Endothelial cell of umbilical vein (primary cell): ENCODE data around the gene CDC26. TPM values are rescaled to one million over a fixed set of nuclear protein-coding genes. Genes with fewer than 3 reads are reported as not detected.

ENCODE experiments used
- BruUV-seq: library from RNA; stranded (reverse); fragments of 400-500 nt; replicated peaks from 2 replicates; lab custom pipeline; 2021; lab: Mats Ljungman, UMichigan
- CTCF ChIA-PET: fragments of 300-600, 350-600 bp; sonication (Branson Sonifier 250); formaldehyde crosslinking; loops from one replicate; lab custom pipeline; 2021; ENCODE audit warnings: antibody characterized with exemption, inconsistent platforms; lab: Charles Lee
- POLR2A ChIA-PET: fragments of 300-600, 350-600 bp; sonication (Branson Sonifier 250); formaldehyde crosslinking; loops from one replicate; lab custom pipeline; 2021; ENCODE audit warnings: antibody characterized with exemption, inconsistent platforms; lab: Charles Lee
- DNase-seq: peaks from one replicate; pipeline ENCODE4 v3.0.0-alpha.2; 2011; ENCODE audit warnings: low read depth, low spot score
- FAIRE-seq: peaks from 2 replicates; lab custom pipeline; 2011; peaks lifted over from hg19 to GRCh38; lab: Jason Lieb, UNC
- H2AFZ ChIP-seq: 2 replicates; pipeline ENCODE4 v1.6.0; 2012; ENCODE audit warnings: low read depth, low read length, control low read depth, inconsistent platforms
- H3K27ac ChIP-seq: 2 replicates; pipeline ENCODE4 v1.5.1; 2011; ENCODE audit warnings: low read depth, mild to moderate bottlenecking, control low read depth, low read length, moderate library complexity; ENCODE audit not compliant: insufficient read depth
- H3K27me3 ChIP-seq, 2 experiments: 2 replicates each; pipeline versions ENCODE4 v1.6.0 to v1.6.1; 2011; ENCODE audit warnings: low read length in 2 of 2, mixed read lengths in 1 of 2; ENCODE audit not compliant: control insufficient read depth in 2 of 2, insufficient read depth in 2 of 2
- H3K36me3 ChIP-seq, 2 experiments: 2 replicates in 1 of 2; 3 replicates in 1 of 2; pipeline ENCODE4 v1.5.1; 2011; ENCODE audit warnings: low read length in 2 of 2, mild to moderate bottlenecking in 1 of 2, moderate library complexity in 1 of 2; ENCODE audit not compliant: control insufficient read depth in 2 of 2, insufficient read depth in 2 of 2; ENCODE audit errors: extremely low read depth in 1 of 2
- H3K4me1 ChIP-seq: 3 replicates; pipeline ENCODE4 v1.5.1; 2011; ENCODE audit warnings: mild to moderate bottlenecking, low read length; ENCODE audit not compliant: control insufficient read depth, insufficient read depth; ENCODE audit errors: extremely low read depth
- H3K4me2 ChIP-seq: 2 replicates; pipeline ENCODE4 v1.6.1; 2011; ENCODE audit warnings: low read length, control low read depth, mixed read lengths; ENCODE audit not compliant: insufficient read depth
- H3K4me3 ChIP-seq, 3 experiments: fragments of 200-600 bp in 1 of 3; sonication (generic), shearing (Covaris generic) in 1 of 3; replicated peaks in 1 of 3; 2 replicates each; pipeline ENCODE4 v1.5.1; 2011 to 2016; ENCODE audit warnings: control low read depth in 3 of 3, low read length in 3 of 3, mild to moderate bottlenecking in 2 of 3, inconsistent platforms in 1 of 3, low read depth in 1 of 3, moderate library complexity in 1 of 3; ENCODE audit not compliant: insufficient read depth in 1 of 3
- H3K79me2 ChIP-seq: 2 replicates; pipeline ENCODE4 v1.6.0; 2012; ENCODE audit warnings: low read length, inconsistent platforms; ENCODE audit not compliant: control insufficient read depth, insufficient read depth
- H3K9ac ChIP-seq: replicated peaks from 2 replicates; pipeline ENCODE3; 2011; ENCODE audit warnings: low read length, control low read depth; ENCODE audit not compliant: insufficient read depth; ENCODE audit errors: extremely low read depth
- H3K9me1 ChIP-seq: replicated peaks from 3 replicates; pipeline ENCODE4 v1.6.0; 2011; ENCODE audit warnings: mild to moderate bottlenecking, low read length; ENCODE audit not compliant: control insufficient read depth, insufficient read depth; ENCODE audit errors: extremely low read depth
- H3K9me3 ChIP-seq: replicated peaks from 2 replicates; pipeline ENCODE4 v1.5.1; 2012; ENCODE audit warnings: low read length, inconsistent platforms; ENCODE audit not compliant: control insufficient read depth, insufficient read depth
- H4K20me1 ChIP-seq: replicated peaks from 2 replicates; pipeline ENCODE3; 2011; ENCODE audit warnings: mild to moderate bottlenecking, low read length; ENCODE audit not compliant: control insufficient read depth, insufficient read depth; ENCODE audit errors: extremely low read depth
- CTCF ChIP-seq, 2 donors: IDR thresholded peaks; 1 replicate in 1 of 2; 2 replicates in 1 of 2; pipeline ENCODE4 v1.5.1; 2011; ENCODE audit warnings: low read length in 2 of 2, mild to moderate bottlenecking in 2 of 2, moderate library complexity in 2 of 2, control low read depth in 1 of 2, inconsistent platforms in 1 of 2, low read depth in 1 of 2; ENCODE audit not compliant: insufficient read depth in 1 of 2; ENCODE audit errors: extremely low read depth in 1 of 2
- EZH2 ChIP-seq: IDR thresholded peaks from 2 replicates; pipeline ENCODE4 v1.6.1; 2012; ENCODE audit warnings: borderline replicate concordance, low read depth, mild to moderate bottlenecking, moderate library complexity, low read length, inconsistent platforms; ENCODE audit not compliant: severe bottlenecking
- FOS ChIP-seq: IDR thresholded peaks from 2 replicates; pipeline ENCODE4 v1.6.1; 2011; ENCODE audit warnings: mild to moderate bottlenecking, low read length, moderate library complexity, borderline replicate concordance; ENCODE audit not compliant: insufficient read depth
- GATA2 ChIP-seq: IDR thresholded peaks from 2 replicates; pipeline ENCODE4 v1.7.0; 2011; ENCODE audit warnings: low read depth, mild to moderate bottlenecking, moderate library complexity, mixed read lengths, low read length; ENCODE audit not compliant: insufficient read length, insufficient read depth
- JUN ChIP-seq: IDR thresholded peaks from 2 replicates; pipeline ENCODE4 v1.6.1; 2011; ENCODE audit warnings: borderline replicate concordance, low read depth; ENCODE audit not compliant: insufficient read length, insufficient read depth
- MYC ChIP-seq: IDR thresholded peaks from one replicate; pipeline ENCODE4 v1.6.1; 2011; ENCODE audit warnings: mild to moderate bottlenecking, low read depth, low read length
- POLR2A ChIP-seq: IDR thresholded peaks from 2 replicates; pipeline ENCODE4 v1.6.1; 2012; ENCODE audit warnings: low read depth, mild to moderate bottlenecking, control low read depth, low read length
- POLR2AphosphoS5 ChIP-seq: IDR thresholded peaks from 2 replicates; pipeline ENCODE4 v1.6.1; 2012; ENCODE audit warnings: low read depth, mild to moderate bottlenecking, control low read depth, low read length, moderate library complexity; ENCODE audit not compliant: insufficient read depth
- dilution Hi-C: fragments of 300-500 bp; cut with MboI; formaldehyde crosslinking; loops from one replicate; pipeline ENCODE4 v1.15.0; 2019; ENCODE audit warnings: low sequenced_read_pairs; ENCODE audit not compliant: extremely low pct_ligation_motif_present
- intact Hi-C: fragments of 100-400 bp; cut with micrococcal nuclease; formaldehyde crosslinking; loops from one replicate; pipeline ENCODE4 v1.10.0; 2022
- polyA plus RNA-seq, 4 experiments: library from polyadenylated mRNA; depleted of rRNA in 3 of 4; stranded (reverse) in 3 of 4; unstranded in 1 of 4; fragments of >200 nt; gene quantifications; 2 replicates each; pipeline versions ENCODE4 v1.2.1 to v1.2.3, GENCODE V29; 2011 to 2012; ENCODE audit warnings: missing spikeins in 1 of 4
- total RNA-seq: library from RNA; stranded (reverse); gene quantifications from 2 replicates; pipeline ENCODE4 v1.2.3, GENCODE V29; 2021
- TF ChIP-seq, protein P1 (sequence below): IDR thresholded peaks from 2 replicates; pipeline ENCODE4 v1.6.1; 2011; ENCODE audit not compliant: insufficient read depth, insufficient read length

Gene CDC26
- total and polyA plus RNA-seq, 2 donors (not counting 3 experiments of a cell fraction or from before 2014, with no cell fraction given) = 25.7 to 36.9 TPM

- TF ChIP-seq POLR2AphosphoS5 (no peak), MYC (no peak), POLR2A (no peak), CTCF (IDR thresholded peaks at IDR 0.05; ENCODE audit: extremely low read depth in 1 of 2, insufficient read depth in 1 of 2, low read depth in 1 of 2, low read length in 2 of 2) (no peak), GATA2 (no peak), EZH2 (no peak), JUN (no peak), FOS (no peak)
- TF ChIP-seq, protein P1, sequence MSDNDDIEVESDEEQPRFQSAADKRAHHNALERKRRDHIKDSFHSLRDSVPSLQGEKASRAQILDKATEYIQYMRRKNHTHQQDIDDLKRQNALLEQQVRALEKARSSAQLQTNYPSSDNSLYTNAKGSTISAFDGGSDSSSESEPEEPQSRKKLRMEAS = no peak
- Histone ChIP-seq H3K27me3 (no peaks in the 10 kb centered on the region), H3K9me1 (no peaks in the 10 kb centered on the region), H3K36me3 (no peaks in the 10 kb centered on the region), H3K4me2 (no peak overlapping the region), H2AFZ (no peak overlapping the region), H3K9me3 (no peaks in the 10 kb centered on the region), H3K4me1 (no peaks in the 10 kb centered on the region), H3K27ac (no peak overlapping the region), H4K20me1 (no peaks in the 10 kb centered on the region), H3K9ac (no peak overlapping the region), H3K79me2 (no peaks in the 10 kb centered on the region), H3K4me3 (no peak overlapping the region)
- DNase-seq = no peak
- no peak for FAIRE-seq
- intact Hi-C loops = no loop called here
- dilution Hi-C loops = no loop called here
- no TSS peak for BruUV-seq
- ChIA-PET CTCF (no interaction called here), POLR2A (no interaction called here)
Measured at GRCh38 chr9:113313261-113313660, 37.9 kb upstream of the CDC26 start.
